GM21786 (cell line): Measurements from ENCODE around the gene TBR1.

Source experiments
- ATAC-seq: cut with Tn5 transposase; IDR thresholded peaks from one replicate; pipeline ENCODE4 v1.9.1; 2021; ENCODE audit not compliant: unreplicated experiment

TBR1 gene

GRCh38 chr2:161426922-161427663 is 11.0 kb downstream of the TBR1 start:
- no peak for ATAC-seq

GRCh38 chr2:161427664-161428587 is 11.8 kb downstream of the TBR1 start:
- no peak for ATAC-seq

- no peak for ATAC-seq
Observed at GRCh38 chr2:161430386-161430785, 14.3 kb downstream of the TBR1 start.

GRCh38 chr2:161432107-161432506 is 16.0 kb downstream of the TBR1 start:
- no peak for ATAC-seq

GRCh38 chr2:161434118-161434517 is 18.0 kb downstream of the TBR1 start:
- no peak for ATAC-seq

GRCh38 chr2:161436411-161436810 is 20.3 kb downstream of the TBR1 start:
- no peak for ATAC-seq

GRCh38 chr2:161438598-161438997 is 22.5 kb downstream of the TBR1 start:
- no peak for ATAC-seq

GRCh38 chr2:161445097-161445496 is 29.0 kb downstream of the TBR1 start:
- ATAC-seq: no peak

GRCh38 chr2:161448431-161448830 is 32.3 kb downstream of the TBR1 start:
- no peak for ATAC-seq

- no peak for ATAC-seq
Observed at GRCh38 chr2:161471631-161472030, 55.5 kb downstream of the TBR1 start.

GRCh38 chr2:161474920-161475319 is 58.8 kb downstream of the TBR1 start:
- ATAC-seq: no peak
